ENCODE measurements around the gene ADGB.

ADGB gene

GRCh38 chr6:146709036-146709622 is 110.4 kb downstream of the ADGB start:
- Histone ChIP-seq H3K4me3 (no peak overlapping the region), H3K27me3 (no peaks in the 10 kb centered on the region), H3K27ac (no peak overlapping the region), H3K9me3 (peaks cover 0 to 2% (median 0%) of the 10 kb centered on the region in 3 donors), H3K4me1 (no peaks in the 10 kb centered on the region), H3K36me3 (no peaks in the 10 kb centered on the region)
- no peak for TF ChIP-seq CTCF (IDR thresholded peaks at IDR 0.05)
- no peak for DNase-seq
- intact Hi-C loops (cut with DNase I; ENCODE audit: low total_unique reads) = no loop called here

DNA sequence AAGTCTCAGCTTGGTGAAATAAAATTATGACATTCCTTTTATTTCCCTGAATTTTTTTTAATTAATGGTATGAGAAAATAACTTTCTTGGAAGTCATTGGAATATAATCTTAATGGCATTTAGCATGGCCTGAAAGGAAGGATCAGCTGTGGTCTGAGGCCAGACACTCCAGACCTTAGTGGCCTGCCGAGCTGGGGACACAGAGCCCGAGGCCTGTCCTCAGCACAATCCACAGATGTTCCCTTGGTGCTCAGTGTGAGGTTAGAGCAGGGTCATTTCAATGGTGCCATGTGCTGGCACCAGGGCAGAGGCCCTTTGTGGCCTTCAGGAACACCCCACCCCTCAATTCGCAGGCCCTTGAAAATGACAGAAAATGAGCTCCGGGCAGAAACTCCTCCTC is 120.6 kb downstream of the ADGB start:
- Histone ChIP-seq H3K27ac (no peak overlapping the region), H3K9me3 (no peaks in the 10 kb centered on the region), H3K36me3 (no peaks in the 10 kb centered on the region), H3K4me3 (no peak overlapping the region), H3K27me3 (no peaks in the 10 kb centered on the region), H3K4me1 (no peaks in the 10 kb centered on the region)
- DNase-seq = no peak
- no peak for TF ChIP-seq CTCF (IDR thresholded peaks at IDR 0.05)
- intact Hi-C loops (cut with DNase I; ENCODE audit: low total_unique reads) = no loop called here

DNA sequence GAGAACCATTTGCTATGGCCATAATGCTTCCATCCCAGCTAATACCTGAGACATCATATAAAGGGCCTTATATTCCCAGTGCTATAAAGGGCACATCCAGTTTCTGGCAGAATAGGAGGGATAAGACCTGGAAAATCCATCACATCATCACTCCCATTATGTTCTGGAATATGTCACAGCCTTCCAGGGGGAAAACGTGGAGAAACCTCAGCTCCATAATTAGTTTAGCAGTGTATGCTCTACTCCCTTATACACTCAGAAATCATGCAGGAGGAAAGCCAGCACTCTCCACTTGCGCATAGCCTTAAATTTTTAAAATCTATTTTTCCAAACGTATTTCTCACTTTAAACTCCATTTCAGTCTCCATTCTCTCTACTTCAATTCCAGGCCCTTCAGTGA is 140.9 kb downstream of the ADGB start:
- Histone ChIP-seq H3K27me3 (no peaks in the 10 kb centered on the region), H3K36me3 (no peaks in the 10 kb centered on the region), H3K4me1 (no peaks in the 10 kb centered on the region), H3K4me3 (no peak overlapping the region), H3K27ac (no peak overlapping the region), H3K9me3 (no peaks in the 10 kb centered on the region)
- intact Hi-C loops (cut with DNase I; ENCODE audit: low total_unique reads) = no loop called here
- TF ChIP-seq CTCF (IDR thresholded peaks at IDR 0.05) = no peak
- DNase-seq = no peak

DNA sequence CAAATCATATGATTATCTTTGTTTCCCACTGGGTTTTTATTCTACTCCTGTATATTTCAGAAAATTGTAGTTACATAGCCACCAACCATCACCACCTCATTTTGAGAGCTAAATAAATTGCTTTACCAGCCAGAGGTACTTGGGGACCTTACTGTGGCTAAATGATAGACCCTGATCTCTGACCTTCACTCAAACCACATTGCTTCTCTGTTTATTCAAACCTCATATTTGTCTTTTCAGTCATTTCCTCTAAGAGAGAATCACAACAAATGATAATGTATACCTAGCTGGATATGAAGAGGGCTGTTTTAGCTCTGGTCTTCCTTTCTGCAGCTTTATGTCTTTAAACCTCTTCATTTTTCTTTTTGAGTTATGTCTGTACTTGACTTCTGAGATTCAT is 142.8 kb downstream of the ADGB start:
- Histone ChIP-seq H3K4me1 (no peaks in the 10 kb centered on the region), H3K36me3 (no peaks in the 10 kb centered on the region), H3K9me3 (no peaks in the 10 kb centered on the region), H3K4me3 (no peak overlapping the region), H3K27me3 (no peaks in the 10 kb centered on the region), H3K27ac (no peak overlapping the region)
- intact Hi-C loops (cut with DNase I; ENCODE audit: low total_unique reads) = no loop called here
- no peak for DNase-seq
- no peak for TF ChIP-seq CTCF (IDR thresholded peaks at IDR 0.05)

DNA sequence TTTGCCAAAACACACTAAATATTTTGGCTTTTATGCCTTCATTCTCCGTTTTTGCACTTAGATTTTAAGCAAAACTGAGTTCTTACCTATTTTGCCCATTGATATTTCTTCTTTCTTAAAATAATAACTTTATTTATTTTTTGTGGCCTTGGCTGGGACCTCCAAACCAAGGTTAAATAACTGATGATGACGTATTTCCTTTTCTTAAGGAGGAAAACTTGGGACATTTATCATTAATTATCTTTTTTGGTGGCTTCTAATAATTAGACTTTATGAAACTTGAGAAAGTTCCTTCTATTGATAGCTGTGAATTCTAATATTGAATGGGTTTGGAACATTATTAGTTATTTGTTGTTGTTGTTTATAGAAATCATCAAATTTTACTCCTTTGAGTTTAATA is 154.5 kb downstream of the ADGB start:
- no peaks in the 10 kb centered on the region for H3K9me3 ChIP-seq
- no peaks in the 10 kb centered on the region for H3K4me1 ChIP-seq
- no peaks in the 10 kb centered on the region for H3K36me3 ChIP-seq

More for the DNA sequence above, 154.5 kb downstream of the ADGB start:
- no peak for DNase-seq
- H3K27ac ChIP-seq = no peak overlapping the region
- TF ChIP-seq CTCF (IDR thresholded peaks at IDR 0.05) = no peak
- intact Hi-C loops (cut with DNase I; ENCODE audit: low total_unique reads) = no loop called here
- H3K27me3 ChIP-seq = no peaks in the 10 kb centered on the region
- no peak overlapping the region for H3K4me3 ChIP-seq
